Stimulated activated naive CD4-positive, alpha-beta T cell (primary cell): ENCODE measurements around the gene ATG4B.
"Not testable (repeated sequence)": the region's sequence is repeated elsewhere in the genome, so short reads cannot be mapped to it uniquely, and the experiment has no call there.

Experiments used
- DNase-seq, 6 experiments: peaks; one replicate each; lab custom pipeline; 2025; lab: John Stamatoyannopoulos, UW

Gene ATG4B

DNA sequence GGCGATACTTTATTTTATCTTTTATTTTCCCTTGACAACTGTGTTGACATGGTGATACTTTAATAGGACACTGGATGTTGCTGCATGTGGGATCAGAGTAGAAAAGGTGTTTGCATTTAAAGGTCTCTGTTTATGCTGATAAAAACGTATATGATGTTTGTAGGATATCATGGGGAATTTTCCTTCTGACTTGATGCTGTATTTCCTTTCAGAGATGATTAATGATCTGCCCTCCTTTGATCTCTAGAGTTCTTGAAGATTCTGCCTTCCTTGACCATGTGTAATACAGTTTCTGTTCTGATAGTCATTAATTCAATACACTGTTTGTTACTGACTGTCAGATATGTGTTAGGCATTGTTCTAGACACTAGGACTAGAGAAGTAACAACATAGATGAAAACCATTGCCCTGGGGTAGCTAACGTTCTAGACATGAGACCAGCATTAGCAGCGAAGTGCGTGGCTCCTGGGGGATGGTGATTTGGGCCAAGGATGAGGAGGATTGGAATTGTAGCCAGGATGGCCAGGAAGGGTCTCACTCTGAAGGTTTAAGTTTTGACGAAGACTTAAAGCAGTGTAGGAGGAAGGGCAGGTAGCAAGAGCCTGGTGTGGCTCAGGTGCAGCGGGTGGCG, 2.8 kb downstream of the ATG4B start:
- DNase-seq, result no peak

DNA sequence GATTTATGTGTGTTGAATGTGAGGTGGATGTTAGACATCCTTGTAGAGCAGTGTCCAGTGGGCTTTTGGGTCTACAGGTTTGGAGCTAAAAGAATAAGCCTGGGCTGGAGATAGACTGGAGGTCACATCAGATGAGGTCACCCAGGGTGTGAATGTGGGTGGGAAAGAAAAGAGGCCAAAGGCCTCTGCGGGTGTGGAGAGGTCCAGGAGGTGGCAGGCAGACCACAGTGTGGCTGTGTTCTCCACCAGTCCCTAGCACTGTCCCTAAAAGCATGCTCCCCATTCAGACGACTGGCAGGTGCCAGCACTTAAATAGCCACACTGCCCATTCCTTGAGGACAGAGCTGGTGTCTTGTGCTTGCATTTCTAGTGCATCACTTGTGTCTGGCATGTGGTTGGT, 4.1 kb downstream of the ATG4B start:
- DNase-seq, result no peak

DNA sequence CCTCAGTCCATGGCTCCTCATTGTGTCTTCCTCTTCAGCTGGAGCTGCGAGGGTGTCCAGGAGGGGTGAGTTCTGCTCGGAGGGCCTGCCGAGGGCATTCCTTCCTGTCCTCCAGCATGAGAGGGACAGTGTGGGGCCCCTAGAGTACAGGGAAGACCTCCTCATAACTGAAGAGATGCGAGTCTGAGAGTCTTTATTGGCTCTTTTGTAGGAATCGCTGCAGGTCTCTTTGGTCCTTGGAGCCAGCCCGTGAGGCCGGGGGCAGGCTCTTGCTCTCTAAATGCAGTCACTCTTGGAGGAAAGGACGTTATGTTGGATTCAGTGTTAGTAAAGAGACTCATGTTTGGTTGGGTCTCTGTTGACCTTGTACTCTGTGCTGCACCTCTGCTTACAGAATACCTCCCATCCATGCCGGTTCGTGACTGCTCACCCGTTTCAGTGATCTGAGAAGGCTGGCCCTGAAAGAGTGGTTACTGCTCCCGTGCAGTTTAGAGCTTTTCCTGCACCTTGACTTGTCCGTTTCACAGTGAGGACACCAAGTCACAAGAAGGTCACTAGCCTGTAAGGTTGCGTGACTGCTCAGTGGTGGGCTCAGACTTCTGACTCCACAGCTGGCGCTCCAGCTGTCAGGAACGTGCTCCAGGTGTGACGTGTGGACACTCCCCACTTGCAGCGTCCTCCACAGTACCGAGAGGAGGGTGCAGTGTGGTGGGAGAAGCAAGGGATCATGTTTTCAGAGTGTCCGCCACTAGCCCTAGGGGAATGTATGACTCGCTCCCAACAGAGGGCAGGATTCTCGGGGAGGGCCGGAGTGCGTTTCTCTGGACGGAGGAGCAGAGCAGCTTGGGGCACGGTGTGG, 7.8 kb downstream of the ATG4B start:
- DNase-seq, result no peak

DNA sequence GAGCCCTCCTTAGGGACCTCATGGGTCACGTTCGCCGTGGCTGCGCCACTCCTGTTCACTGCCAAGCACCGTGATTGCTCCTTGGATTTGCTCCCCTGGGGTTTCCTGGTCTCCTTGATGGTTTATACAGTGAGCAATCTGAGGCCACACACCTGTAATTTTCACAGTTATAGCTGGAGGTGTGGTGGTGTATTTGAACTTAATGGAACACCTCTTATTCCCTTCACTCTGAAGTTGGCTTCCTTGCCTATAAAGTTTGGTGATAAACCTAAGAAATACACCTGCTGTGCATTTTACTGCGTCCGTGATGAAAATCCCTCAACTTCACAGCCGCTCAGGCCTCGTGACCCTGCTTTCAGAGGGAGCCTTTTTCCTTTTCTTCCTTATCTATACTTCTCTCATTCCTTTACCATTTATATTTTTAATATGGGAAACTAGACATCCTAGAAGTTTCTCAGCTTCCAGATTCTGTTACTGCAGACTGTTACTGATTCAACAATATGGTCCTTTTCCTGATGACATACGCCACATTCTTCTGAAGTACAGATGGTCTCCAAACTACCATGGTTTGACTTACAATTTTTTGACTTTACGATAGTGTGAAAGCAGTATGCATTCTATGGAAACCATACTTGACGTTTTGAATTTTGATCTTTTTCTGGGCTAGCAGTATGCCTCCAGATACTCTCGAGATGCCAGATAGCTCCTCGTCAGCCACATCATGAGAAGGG, 8.6 kb downstream of the ATG4B start:
- DNase-seq, result no peak

DNA sequence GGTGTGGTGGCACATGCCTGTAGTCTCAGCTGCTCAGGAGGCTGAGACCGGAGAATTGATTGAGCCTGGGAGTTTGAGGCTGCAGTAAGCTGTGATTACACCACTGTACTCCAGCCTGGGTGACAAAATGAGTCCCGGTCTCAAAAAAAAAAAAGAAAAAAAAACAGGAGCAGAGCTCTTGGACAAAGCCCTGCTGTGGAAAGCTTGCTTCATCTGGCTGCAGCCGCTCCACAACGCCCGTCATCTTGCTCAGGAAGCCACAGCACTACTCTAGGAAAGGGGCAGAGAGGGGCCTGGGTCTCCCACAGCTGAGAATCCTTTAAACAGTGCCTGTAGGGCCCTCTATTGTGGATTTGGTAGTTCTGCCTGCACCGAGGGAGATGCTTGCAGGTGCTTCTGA, 11.0 kb downstream of the ATG4B start:
- no peak for DNase-seq

DNA sequence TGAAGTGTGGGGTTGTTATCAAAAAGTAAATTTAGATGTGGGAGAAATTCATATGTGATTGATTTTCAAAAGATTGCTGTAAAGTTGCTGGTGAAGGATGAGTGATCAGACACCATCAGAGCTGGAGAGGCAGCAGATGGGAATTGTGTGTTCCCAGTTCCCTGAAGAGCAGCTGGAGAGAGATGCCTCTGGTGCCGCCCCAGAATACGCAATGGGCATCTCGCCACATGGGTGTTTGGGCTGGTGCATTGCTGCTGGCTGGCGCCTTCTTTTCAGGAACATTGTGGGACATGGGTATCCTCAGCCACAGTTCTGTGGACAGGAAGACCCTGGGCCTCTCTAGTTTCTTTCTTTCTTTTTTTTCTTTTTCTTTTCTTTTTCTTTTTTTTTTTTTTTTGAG, 11.9 kb downstream of the ATG4B start:
- no peak for DNase-seq

DNA sequence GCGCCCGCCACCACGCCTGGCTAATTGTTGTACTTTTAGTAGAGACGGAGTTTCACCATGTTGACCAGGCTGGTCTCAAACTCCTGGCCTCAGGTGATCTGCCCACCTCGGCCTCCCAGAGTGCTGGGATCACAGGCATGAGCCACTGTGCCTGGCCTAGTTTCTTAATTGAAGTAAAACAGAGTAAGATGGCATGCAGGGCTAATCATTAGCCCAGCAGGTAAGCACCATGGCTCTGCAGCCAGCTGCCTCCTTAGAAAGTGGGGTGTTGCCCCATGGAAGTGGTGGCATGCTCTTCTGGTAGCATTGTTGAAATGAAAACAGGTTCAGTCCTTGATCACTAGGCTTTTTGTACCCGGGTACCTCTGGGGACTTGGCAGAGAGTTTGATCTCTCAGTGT, 12.4 kb downstream of the ATG4B start:
- DNase-seq, result no peak

DNA sequence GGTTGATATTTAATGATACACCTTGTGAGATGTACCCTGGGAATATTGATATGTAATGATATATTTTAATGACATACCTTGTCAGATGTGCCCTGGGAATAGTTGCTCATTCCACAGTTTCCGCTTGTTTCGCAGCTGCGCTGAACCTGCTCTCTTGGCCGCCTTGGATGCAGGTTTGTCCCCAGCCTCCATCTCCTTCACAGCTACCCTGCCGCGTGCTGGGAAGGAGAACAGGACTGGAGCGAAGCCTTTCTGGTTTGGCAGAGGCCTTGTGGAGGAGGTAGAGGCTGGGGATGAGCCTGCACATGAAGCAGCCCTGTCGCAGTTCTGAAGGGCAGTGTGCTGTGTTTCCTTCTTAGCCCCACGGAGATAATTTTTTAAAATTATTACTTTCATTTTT, 14.6 kb downstream of the ATG4B start:
- DNase-seq, result no peak

DNA sequence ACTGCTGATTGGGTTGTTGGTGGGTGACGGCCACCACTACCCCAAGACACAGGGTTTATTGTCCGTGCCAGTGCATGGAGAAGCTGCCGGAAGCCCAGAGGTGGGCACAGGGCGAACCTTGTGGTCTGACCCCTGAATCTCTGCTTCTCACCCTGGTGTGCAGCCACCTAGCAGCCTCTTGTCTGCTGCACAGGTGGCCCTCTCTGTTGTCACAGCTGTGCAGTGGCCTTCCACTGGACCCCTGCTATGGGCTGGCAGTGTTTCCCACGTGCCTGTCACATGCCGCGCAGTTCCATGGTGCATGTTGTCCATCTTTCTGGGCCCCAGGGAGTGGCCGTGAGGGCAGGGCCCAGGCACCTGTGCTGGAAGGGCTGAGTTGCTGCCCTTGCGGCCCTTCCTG, 15.2 kb downstream of the ATG4B start:
- no peak for DNase-seq

DNA sequence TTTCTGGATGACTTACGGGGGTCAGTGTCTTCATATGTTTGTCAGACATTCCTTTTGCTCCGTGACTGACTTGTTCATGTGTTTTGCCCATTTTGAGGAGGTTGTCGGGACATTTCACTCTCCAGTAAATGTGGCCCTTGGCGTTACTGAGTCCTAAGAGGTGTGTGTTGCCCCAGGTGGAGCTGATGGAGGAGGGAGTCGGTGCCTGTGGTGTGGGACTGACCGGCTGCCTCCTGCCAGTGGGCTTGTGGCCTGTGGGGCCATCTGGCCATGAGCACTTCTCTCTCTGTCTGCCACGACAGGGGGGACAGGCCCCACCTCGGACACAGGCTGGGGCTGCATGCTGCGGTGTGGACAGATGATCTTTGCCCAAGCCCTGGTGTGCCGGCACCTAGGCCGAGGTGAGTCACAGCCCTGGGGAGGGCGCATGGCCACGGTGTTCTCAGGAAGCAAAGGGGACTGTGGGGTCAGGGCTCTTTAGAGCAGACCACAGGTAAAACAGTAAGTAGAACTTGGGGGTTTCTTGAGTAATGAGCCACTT, 15.8 kb downstream of the ATG4B start:
- no peak for DNase-seq

DNA sequence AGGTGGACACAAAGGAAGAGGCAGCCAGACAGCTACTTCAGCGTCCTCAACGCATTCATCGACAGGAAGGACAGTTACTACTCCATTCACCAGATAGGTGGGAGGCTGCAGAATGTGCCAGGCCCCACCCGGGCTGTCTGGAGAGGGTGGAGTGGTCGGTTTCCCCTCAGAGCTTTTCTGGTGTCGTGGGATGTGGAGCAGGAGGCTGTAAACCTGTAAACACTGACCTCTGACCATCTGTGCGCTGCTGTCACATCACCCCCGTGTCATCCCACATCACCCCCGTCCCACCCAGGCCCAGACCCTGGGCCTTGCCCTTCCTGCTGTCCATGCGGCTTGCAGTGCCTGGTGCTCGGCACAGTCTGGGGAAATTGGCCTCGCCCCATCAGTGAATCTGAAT, 17.1 kb downstream of the ATG4B start:
- DNase-seq, result no peak

DNA sequence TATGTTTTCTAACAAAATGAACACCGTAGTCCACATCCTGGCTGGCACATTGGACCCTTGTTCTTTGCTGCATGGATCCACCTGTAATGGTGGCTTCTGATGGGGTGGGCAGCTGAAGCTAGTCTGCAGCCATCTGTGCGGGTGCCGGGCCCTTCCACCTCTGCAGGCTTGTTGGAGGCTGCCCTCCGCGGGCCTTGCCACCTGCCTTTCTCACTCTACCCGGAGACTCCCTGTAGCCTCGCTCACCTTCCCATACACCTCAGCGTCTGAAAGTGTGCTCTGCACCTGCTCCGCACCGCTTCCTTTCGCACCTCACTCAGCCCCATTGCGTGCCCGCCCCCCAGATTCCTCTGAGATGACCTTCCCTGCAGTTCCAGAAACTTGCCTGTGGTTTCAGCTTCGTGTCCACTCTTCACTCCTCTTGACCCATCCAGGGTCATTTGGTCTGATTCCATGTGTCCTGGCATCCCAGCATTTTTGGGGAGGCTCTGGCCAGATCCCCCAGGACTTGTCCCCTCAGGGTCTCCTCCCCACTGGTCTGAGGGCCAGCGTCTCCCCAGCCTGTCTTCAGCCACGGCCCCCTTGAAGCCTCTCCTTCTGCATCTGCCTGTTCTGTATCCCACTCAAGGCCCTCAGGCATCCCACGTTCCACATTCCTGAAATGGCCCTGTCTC, 18.2 kb downstream of the ATG4B start:
- no peak for DNase-seq

DNA sequence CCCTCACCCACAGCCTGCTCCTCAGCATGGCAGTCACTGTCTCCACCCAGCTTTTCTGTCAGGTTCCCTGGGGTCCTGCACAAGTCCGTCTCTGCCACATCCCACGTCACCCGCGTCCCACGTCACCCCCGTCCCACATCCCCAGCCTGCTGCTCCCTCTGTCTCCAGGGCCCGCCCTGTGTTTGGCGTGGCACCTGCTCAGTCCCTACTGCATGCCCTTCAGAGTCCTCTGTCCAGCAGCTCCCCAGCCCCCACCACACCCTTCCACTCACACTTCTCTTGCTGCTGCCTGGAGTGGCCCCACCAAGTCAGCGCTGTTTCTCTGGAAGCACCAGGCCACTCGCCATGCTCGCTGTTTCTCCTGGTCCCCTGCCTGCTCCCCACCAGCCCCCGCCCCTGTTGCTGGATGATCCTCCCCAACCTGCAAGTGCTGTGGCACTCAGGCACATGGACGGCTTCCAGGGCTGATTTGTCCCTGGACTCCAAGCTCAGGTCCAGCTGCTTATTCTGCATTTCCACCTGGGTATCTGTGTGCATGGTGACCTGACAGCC, 18.8 kb downstream of the ATG4B start:
- no peak for DNase-seq

DNA sequence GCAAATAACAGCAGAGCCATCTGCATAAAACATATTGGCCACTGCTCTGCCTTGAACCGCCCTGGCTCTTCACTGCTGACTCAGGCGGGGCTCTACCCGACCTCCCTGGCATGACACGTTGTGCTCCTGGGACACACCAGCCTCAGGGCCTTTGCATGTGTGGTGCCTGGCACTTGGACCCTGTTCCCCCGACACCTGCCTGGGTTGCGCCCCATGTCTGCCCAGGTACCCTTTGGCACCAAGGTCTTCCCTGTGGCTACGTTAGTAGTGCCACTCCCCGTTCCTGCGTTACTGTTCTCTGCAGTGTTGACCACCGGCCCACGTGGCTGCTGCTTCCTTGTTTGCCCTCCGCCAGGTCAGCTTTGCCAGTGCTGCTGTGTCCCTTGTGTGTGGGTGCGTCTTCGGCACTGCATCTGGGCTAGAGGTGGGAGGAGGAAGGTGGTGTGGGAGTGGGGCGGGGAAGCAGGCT, 20.3 kb downstream of the ATG4B start:
- no peak for DNase-seq

DNA sequence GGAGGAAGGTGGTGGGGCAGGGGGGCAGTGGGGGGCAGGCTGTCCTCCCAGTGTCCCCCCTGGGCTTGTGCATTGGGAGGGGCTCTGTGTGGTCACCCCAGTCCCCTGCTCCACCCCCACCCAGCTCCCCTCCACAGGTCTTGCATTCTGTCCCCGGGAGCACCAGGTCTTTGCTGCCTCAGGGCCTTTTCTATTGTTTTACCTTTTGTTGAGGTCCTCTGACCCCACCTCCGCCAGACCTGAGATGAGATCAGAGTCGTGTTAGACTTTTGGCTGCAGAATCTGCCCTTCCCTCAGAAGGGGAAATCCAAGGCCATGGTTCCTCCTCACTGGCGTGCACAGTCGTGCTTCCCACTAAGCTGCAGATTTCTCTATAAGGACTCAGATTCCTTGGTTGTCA, 20.8 kb downstream of the ATG4B start:
- DNase-seq, result no peak

DNA sequence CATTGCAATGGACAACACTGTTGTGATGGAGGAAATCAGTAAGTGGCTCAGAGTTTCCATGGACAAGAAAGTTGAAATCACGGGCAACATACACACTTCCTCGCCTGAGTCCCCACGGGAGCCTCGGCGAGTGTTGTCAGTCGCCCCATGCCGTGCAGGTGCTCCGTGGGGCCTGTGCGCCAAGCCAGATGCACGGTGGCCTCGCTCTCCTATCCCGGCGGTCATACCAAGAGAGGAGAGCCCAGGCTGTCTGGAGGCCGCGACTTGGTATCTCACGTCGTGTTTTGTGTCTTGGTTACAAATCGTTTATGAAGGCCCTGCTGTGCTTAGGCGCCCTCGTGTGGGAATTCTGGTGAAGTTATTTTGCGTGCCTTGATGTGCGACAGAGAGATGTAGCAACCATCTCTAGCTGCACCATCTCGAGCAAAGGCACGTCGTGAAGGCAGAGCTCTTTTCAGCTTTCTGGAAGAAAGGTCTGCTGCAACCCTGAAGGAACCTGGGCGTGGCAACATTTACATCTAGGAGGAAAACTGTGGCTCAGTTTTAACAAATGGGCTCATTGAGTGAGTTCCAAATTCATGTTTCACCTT, 21.8 kb downstream of the ATG4B start:
- DNase-seq, result peak in 3 of 6 experiments; percentile 11 to 33 (median 27)

DNA sequence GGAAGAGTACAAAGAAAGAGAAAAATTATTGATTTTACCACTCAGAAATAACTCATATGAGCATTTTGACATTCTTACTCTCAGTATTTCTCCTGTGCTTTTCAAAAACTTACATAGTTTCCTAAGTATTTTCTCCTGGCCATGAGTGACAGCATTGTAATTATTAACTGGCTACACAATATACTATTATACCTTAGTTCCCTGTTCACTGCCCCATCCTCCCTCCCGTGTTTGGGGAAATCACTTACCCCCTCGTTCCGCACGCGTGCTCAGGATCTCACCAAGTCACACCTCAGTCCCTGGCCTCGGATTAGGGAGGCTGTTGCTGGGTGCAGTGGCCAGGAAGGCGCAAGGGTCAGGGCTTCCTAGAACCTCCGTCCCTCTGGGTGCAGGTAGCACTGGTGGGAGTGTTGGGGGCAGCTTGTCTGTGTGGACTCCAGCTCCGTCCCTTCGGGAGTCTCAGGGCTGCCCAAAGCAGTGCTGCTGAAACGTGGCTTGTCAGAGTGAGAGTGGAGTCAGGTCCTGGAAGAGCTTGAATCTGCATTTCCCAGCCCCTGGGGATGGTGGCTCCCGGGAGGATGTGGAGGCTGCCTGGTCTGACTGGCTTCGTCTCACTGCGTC, 23.2 kb downstream of the ATG4B start:
- no peak for DNase-seq

DNA sequence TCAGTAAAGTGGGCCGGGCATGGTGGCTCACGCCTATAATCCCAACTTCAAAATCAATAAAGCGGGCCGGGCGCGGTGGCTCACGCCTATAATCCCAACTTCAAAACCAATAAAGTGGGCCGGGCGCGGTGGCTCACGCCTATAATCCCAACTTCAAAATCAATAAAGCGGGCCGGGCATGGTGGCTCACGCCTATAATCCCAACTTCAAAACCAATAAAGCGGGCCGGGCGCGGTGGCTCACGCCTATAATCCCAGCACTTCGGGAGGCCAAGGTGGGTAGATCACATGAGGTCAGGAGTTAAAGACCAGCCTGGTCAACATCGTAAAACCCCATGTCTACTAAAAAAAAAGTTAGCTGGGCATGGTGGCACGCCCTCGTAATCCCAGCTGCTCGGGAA, 25.2 kb downstream of the ATG4B start:
- DNase-seq, result not testable (repeated sequence)

DNA sequence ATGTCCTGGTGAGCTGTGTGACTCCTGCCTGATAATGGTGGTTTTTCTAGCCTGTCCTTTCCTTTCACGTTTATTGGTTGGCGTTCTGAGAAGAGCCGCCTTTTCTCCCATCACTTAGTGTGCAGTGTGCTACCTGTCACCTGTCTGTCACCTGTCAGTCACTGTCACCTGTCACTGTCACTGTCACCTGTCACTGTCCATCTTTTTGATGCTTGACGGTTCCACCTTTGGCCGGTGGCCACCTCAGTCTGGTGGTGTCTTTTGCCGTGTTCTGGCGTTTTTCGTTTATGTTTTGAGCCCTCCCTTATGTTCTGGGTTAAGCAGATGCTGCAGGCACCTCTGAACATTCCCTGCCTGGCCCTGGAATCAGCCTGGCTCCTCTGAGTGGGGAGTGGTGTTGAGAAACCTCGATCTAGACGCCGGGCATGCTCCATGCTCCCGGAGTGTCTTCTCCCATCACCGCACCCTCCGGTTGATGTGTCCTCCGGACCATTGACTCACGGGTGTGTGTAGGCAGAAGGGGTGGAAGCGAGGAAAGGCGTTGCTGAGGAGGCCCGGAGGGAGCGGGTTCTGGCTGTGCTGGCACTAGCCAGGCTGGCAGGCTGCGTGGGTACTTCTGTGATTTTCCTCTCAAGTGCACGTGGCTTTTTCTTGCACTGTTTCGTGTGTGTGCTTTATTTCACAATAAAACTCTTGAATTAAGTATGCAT, 28.4 kb downstream of the ATG4B start:
- DNase-seq, result no peak
